CD14-positive monocyte (primary cell): ENCODE data around the gene ITGA3. TPM values are rescaled to one million over a fixed set of nuclear protein-coding genes. Genes with fewer than 3 reads are reported as not detected.

Source experiments
- DNase-seq, 3 donors: peaks; one replicate each; pipeline ENCODE4 v3.0.0-alpha.2; 2011 to 2022
- H2AFZ ChIP-seq: 2 replicates; pipeline ENCODE4 v1.6.0; 2012; ENCODE audit warnings: mild to moderate bottlenecking, low read depth, low read length, inconsistent platforms; ENCODE audit not compliant: insufficient read depth, poor library complexity, severe bottlenecking
- H3K27ac ChIP-seq, 2 donors: 1 replicate in 1 of 2; 2 replicates in 1 of 2; pipeline ENCODE4 v1.5.1; 2012 to 2013; ENCODE audit warnings: low read length in 2 of 2, control low read depth in 1 of 2, inconsistent platforms in 1 of 2, low read depth in 1 of 2, mild to moderate bottlenecking in 1 of 2
- H3K27me3 ChIP-seq, 2 donors: one replicate each; pipeline versions ENCODE4 v1.6.0 to v1.6.1; 2011 to 2013; ENCODE audit warnings: low read length in 2 of 2; ENCODE audit not compliant: control insufficient read depth in 2 of 2, insufficient read depth in 2 of 2
- H3K36me3 ChIP-seq, 2 donors: replicated peaks in 1 of 2; 1 replicate in 1 of 2; 2 replicates in 1 of 2; pipeline versions ENCODE4 v1.5.1 to v1.6.1; 2012 to 2013; ENCODE audit warnings: low read length in 2 of 2, control low read depth in 1 of 2, inconsistent platforms in 1 of 2, mild to moderate bottlenecking in 1 of 2; ENCODE audit not compliant: insufficient read depth in 2 of 2, control insufficient read depth in 1 of 2
- H3K4me1 ChIP-seq, 2 donors: 1 replicate in 1 of 2; 2 replicates in 1 of 2; pipeline versions ENCODE4 v1.5.1 to v1.6.1; 2012 to 2013; ENCODE audit warnings: low read length in 2 of 2, control low read depth in 1 of 2, inconsistent platforms in 1 of 2, mild to moderate bottlenecking in 1 of 2, moderate library complexity in 1 of 2; ENCODE audit not compliant: insufficient read depth in 2 of 2, control insufficient read depth in 1 of 2
- H3K4me2 ChIP-seq: replicated peaks from 2 replicates; pipeline ENCODE3; 2012; ENCODE audit warnings: low read length, moderate library complexity, mild to moderate bottlenecking; ENCODE audit not compliant: poor library complexity, severe bottlenecking; ENCODE audit errors: extremely low read depth
- H3K4me3 ChIP-seq, 3 experiments: fragments of 200-600 bp in 1 of 3; sonication (generic) in 1 of 3; replicated peaks in 1 of 3; 1 replicate in 2 of 3; 2 replicates in 1 of 3; pipeline ENCODE4 v1.5.1; 2011 to 2013; ENCODE audit warnings: low read length in 3 of 3, mild to moderate bottlenecking in 3 of 3, control low read depth in 2 of 3, low read depth in 2 of 3, inconsistent platforms in 1 of 3, moderate library complexity in 1 of 3
- H3K79me2 ChIP-seq: 2 replicates; pipeline ENCODE4 v1.6.0; 2012; ENCODE audit warnings: mild to moderate bottlenecking, control low read depth, inconsistent platforms, low read length, moderate library complexity; ENCODE audit not compliant: insufficient read depth
- H3K9ac ChIP-seq: 2 replicates; pipeline ENCODE4 v1.6.0; 2017; ENCODE audit warnings: low read length, mild to moderate bottlenecking; ENCODE audit not compliant: insufficient read depth, poor library complexity, severe bottlenecking
- H3K9me3 ChIP-seq, 2 donors: replicated peaks in 1 of 2; 1 replicate in 1 of 2; 2 replicates in 1 of 2; pipeline versions ENCODE4 v1.5.1 to v1.6.1; 2012 to 2013; ENCODE audit warnings: low read length in 2 of 2, control low read depth in 1 of 2; ENCODE audit not compliant: control insufficient read depth in 1 of 2, insufficient read depth in 1 of 2
- H4K20me1 ChIP-seq: 2 replicates; pipeline ENCODE4 v1.6.0; 2012; ENCODE audit warnings: mild to moderate bottlenecking, low read length, control low read depth, moderate library complexity; ENCODE audit not compliant: insufficient read depth
- H3K27ac Mint-ChIP-seq, 7 donors: one replicate each; pipeline ENCODE4 v1.8.0; 2020; ENCODE audit warnings: mild to moderate bottlenecking in 7 of 7, mixed read lengths in 7 of 7, moderate library complexity in 6 of 7, inconsistent platforms in 2 of 7
- H3K27me3 Mint-ChIP-seq, 3 donors: one replicate each; pipeline ENCODE4 v1.8.0; 2021 to 2022; ENCODE audit warnings: low read depth in 3 of 3, mild to moderate bottlenecking in 3 of 3, mixed read lengths in 3 of 3, moderate library complexity in 3 of 3, inconsistent platforms in 1 of 3
- H3K36me3 Mint-ChIP-seq, 2 donors: one replicate each; pipeline ENCODE4 v1.8.0; 2020; ENCODE audit warnings: mixed read lengths in 2 of 2, inconsistent platforms in 1 of 2, mild to moderate bottlenecking in 1 of 2
- H3K4me1 Mint-ChIP-seq: one replicate; pipeline ENCODE4 v1.8.0; 2020; ENCODE audit warnings: mild to moderate bottlenecking, mixed read lengths
- H3K4me3 Mint-ChIP-seq, 2 donors: one replicate each; pipeline ENCODE4 v1.8.0; 2020; ENCODE audit warnings: mild to moderate bottlenecking in 2 of 2, mixed read lengths in 2 of 2, moderate library complexity in 1 of 2
- H3K9me3 Mint-ChIP-seq, 7 donors: one replicate each; pipeline ENCODE4 v1.8.0; 2020 to 2022; ENCODE audit warnings: mixed read lengths in 7 of 7, mild to moderate bottlenecking in 6 of 7, moderate library complexity in 6 of 7, inconsistent platforms in 2 of 7
- WGBS: methylation state at CpG from one replicate; pipeline ENCODE4 v1.1.5; 2013; ENCODE audit warnings: missing lambda C conversion rate; ENCODE audit not compliant: insufficient coverage; 5-methylcytosine and 5-hydroxymethylcytosine counted together
- intact Hi-C, 2 donors: fragments of 100-400 bp; cut with micrococcal nuclease; formaldehyde crosslinking; loops; one replicate each; pipeline versions ENCODE4 v1.15.0 to v1.15.1; 2023
- polyA plus RNA-seq, 3 donors: library from polyadenylated mRNA; depleted of rRNA in 1 of 3; unstranded in 2 of 3; stranded (reverse) in 1 of 3; fragments of 300-500 nt in 2 of 3; fragments of >200 nt in 1 of 3; fragmentation: Illumina TruSeq in 2 of 3; gene quantifications; 1 replicate in 2 of 3; 2 replicates in 1 of 3; pipeline ENCODE4 v1.2.3, GENCODE V29; 2012 to 2021
- TF ChIP-seq, protein P1 (sequence below): fragments of 200-600 bp; IDR thresholded peaks from one replicate; pipeline ENCODE4 v1.8.0; 2022; ENCODE audit warnings: antibody characterized with exemption, mild to moderate bottlenecking

ITGA3 gene
- polyA plus RNA-seq, 3 donors = 0.31 to 0.36 TPM; not detected in 1

- peaks cover 82% of the 10 kb centered on the region for H4K20me1 ChIP-seq
- H3K79me2 ChIP-seq = peaks cover 6% of the 10 kb centered on the region
- H3K9ac ChIP-seq = no peak overlapping the region
- Mint-ChIP-seq H3K4me1 (peaks cover 23% of the 10 kb centered on the region), H3K36me3 (peaks cover 55 to 64% of the 10 kb centered on the region in 2 donors), H3K27me3 (peaks cover 27 to 38% (median 34%) of the 10 kb centered on the region in 3 donors), H3K9me3 (peaks cover 0 to 14% (median 5%) of the 10 kb centered on the region in 7 donors), H3K27ac (no peak overlapping the region), H3K4me3 (no peak overlapping the region)
- TF ChIP-seq, protein P1, sequence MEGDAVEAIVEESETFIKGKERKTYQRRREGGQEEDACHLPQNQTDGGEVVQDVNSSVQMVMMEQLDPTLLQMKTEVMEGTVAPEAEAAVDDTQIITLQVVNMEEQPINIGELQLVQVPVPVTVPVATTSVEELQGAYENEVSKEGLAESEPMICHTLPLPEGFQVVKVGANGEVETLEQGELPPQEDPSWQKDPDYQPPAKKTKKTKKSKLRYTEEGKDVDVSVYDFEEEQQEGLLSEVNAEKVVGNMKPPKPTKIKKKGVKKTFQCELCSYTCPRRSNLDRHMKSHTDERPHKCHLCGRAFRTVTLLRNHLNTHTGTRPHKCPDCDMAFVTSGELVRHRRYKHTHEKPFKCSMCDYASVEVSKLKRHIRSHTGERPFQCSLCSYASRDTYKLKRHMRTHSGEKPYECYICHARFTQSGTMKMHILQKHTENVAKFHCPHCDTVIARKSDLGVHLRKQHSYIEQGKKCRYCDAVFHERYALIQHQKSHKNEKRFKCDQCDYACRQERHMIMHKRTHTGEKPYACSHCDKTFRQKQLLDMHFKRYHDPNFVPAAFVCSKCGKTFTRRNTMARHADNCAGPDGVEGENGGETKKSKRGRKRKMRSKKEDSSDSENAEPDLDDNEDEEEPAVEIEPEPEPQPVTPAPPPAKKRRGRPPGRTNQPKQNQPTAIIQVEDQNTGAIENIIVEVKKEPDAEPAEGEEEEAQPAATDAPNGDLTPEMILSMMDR = no peak
- H3K27me3 ChIP-seq = peaks cover 14 to 26% of the 10 kb centered on the region in 2 donors
- no peak overlapping the region for H2AFZ ChIP-seq
- H3K27ac ChIP-seq = no peak overlapping the region
- H3K4me2 ChIP-seq = no peak overlapping the region
- no peak overlapping the region for H3K4me3 ChIP-seq
- peaks cover 53 to 59% of the 10 kb centered on the region in 2 donors for H3K36me3 ChIP-seq
- no peak for DNase-seq
- H3K4me1 ChIP-seq = peaks cover 11 to 21% of the 10 kb centered on the region in 2 donors
- intact Hi-C loops = no loop called here
- 69% methylated on average over 8 of the region's 16 CpGs for WGBS
- H3K9me3 ChIP-seq = peaks cover 0 to 4% of the 10 kb centered on the region in 2 donors
Measured at GRCh38 chr17:50133769-50134099, 77.8 kb downstream of the ITGA3 start.

DNA sequence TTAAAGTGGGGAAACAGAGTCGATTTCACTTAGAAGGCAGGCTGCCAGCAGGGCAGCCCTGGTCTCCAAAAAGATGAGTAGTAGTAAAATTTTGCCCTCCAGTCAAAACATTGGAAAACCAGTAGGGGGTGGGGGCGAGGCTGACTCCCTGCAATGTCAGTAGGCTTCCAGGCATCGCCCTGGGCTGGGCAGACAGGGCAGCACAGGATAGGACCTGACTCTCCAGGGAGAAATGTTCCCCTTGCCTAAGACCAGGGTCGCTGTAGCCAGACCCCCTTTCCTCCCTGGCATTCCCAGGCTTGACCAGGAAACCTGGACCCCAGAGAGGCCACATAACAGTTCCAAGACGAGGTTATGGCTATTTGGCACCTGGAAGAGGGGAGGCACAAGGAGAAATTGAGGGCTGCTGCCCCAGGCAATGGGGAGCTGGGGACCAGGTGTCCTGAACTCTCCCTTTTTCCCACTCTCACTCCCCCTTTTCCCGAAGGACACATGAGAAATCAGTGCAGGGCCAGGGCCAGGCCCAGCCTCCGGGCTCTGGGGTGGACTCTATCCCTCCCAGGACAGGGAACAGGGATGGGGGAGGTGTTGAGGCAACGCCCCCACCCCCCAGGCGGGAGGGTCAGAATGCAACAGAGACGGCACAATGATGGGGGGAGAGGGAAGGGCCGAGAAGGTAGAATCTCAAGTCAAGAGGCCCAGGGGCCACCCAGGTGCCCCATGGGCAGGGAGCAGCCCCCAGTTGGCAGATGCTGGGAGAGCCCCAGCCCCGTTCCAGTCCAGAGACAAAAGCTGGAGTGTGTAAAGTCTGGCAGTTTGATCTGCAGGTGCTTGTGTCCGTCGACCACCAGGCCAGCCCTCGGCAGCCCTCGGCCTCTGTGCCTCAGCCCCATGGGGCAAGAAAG, 78.5 kb downstream of the ITGA3 start:
- peaks cover 89% of the 10 kb centered on the region for H4K20me1 ChIP-seq
- Mint-ChIP-seq H3K36me3 (peaks cover 61 to 70% of the 10 kb centered on the region in 2 donors), H3K9me3 (peaks cover 0 to 7% (median 4%) of the 10 kb centered on the region in 7 donors), H3K27me3 (peaks cover 22 to 31% (median 28%) of the 10 kb centered on the region in 3 donors), H3K27ac (no peak overlapping the region), H3K4me1 (peaks cover 19% of the 10 kb centered on the region), H3K4me3 (no peak overlapping the region)
- H3K36me3 ChIP-seq = peaks cover 60 to 66% of the 10 kb centered on the region in 2 donors
- H3K79me2 ChIP-seq = peaks cover 13% of the 10 kb centered on the region
- peaks cover 7 to 19% of the 10 kb centered on the region in 2 donors for H3K27me3 ChIP-seq
- intact Hi-C loops = no loop called here
- H3K9ac ChIP-seq = no peak overlapping the region
- no peak overlapping the region for H3K27ac ChIP-seq
- TF ChIP-seq, protein P1 = no peak
- H3K4me3 ChIP-seq = no peak overlapping the region
- H3K9me3 ChIP-seq = no peaks in the 10 kb centered on the region
- no peak overlapping the region for H2AFZ ChIP-seq
- H3K4me1 ChIP-seq = peaks cover 4 to 14% of the 10 kb centered on the region in 2 donors
- WGBS = 93% methylated on average over 5 of the region's 16 CpGs
- no peak overlapping the region for H3K4me2 ChIP-seq
- no peak for DNase-seq
